Thymus (tissue), 11 donors: ENCODE results near the gene RNF187. TPM values are rescaled to one million over a fixed set of nuclear protein-coding genes. Genes with fewer than 3 reads are reported as not detected.

Experiments
- DNase-seq, 9 donors: peaks; one replicate each; pipeline ENCODE4 v3.0.0-alpha.2; 2013; ENCODE audit warnings: low spot score in 9 of 9, low read depth in 6 of 9, missing footprints in 1 of 9
- H3K27ac ChIP-seq, 2 donors: one replicate each; pipeline ENCODE4 v1.5.1; 2013; ENCODE audit warnings: control low read depth in 1 of 2, low read depth in 1 of 2, low read length in 1 of 2, mild to moderate bottlenecking in 1 of 2, moderate library complexity in 1 of 2
- H3K27me3 ChIP-seq, 2 donors: one replicate each; pipeline ENCODE4 v1.5.1; 2013; ENCODE audit warnings: low read length in 1 of 2; ENCODE audit not compliant: control insufficient read depth in 2 of 2, insufficient read depth in 1 of 2
- H3K36me3 ChIP-seq, 2 donors: one replicate each; pipeline ENCODE4 v1.5.1; 2013; ENCODE audit warnings: low read length in 1 of 2, mild to moderate bottlenecking in 1 of 2, moderate library complexity in 1 of 2; ENCODE audit not compliant: control insufficient read depth in 2 of 2, insufficient read depth in 2 of 2
- H3K4me1 ChIP-seq, 2 donors: one replicate each; pipeline ENCODE4 v1.5.1; 2013; ENCODE audit warnings: low read length in 2 of 2; ENCODE audit not compliant: control insufficient read depth in 2 of 2, insufficient read depth in 2 of 2
- H3K4me3 ChIP-seq, 2 donors: one replicate each; pipeline ENCODE4 v1.5.1; 2013; ENCODE audit warnings: low read length in 2 of 2, control low read depth in 1 of 2, mild to moderate bottlenecking in 1 of 2
- H3K9me3 ChIP-seq, 2 donors: one replicate each; pipeline ENCODE4 v1.5.1; 2013; ENCODE audit warnings: low read length in 1 of 2, mild to moderate bottlenecking in 1 of 2; ENCODE audit not compliant: control insufficient read depth in 2 of 2, insufficient read depth in 1 of 2
- WGBS: extraction: QIAGEN DNeasy Blood & Tissue Kit; methylation state at CpG from one replicate; pipeline ENCODE4 v1.1.7; 2013; 5-methylcytosine and 5-hydroxymethylcytosine counted together
- polyA plus RNA-seq: library from polyadenylated mRNA; stranded (reverse); fragments of 200-250 nt; gene quantifications from one replicate; pipeline ENCODE4 v1.2.3, GENCODE V29; 2013
- total RNA-seq: library from RNA; stranded (reverse); fragments of 120-200 nt; gene quantifications from one replicate; pipeline ENCODE4 v1.2.4, GENCODE V29; 2013
- donor health status: healthy.

The RNF187 gene
- total and polyA plus RNA-seq, 2 donors = 22.2 to 30.0 TPM

DNA sequence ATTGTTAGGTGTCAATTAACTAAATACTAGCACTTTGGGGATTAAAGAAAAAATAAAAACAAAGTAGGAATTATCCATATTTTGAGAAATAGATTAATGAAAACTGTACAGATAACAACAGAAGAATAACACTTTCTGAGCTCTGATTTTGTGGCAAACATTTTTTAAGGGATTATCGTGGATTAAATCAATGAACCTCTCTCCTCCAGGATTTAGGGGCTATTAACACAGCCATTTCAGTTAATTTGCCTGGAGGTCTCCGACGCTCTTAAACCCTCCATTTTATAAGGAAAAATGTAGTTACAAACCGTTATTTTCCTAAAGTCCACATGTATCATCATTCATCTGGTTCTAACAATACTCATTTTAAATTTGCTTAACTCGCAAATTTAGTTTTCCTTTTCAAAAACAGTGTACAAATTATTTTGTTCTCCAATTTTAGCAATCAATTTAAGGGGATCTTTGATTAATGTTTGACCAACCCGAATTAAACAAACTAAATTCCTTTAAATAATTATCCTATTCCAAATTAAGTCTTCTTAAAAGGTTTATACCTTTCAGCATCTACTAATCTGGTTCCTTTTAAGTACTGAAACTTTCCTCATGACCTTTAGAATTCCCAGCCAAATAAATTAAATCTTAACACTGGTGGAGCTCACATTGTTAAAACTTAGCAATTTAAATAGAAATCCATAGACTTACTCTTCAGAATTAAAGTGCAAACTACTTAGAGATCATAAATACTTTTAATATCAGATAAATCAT, 30.7 kb upstream of the RNF187 start:
- no peak overlapping the region for H3K27ac ChIP-seq
- H3K4me1 ChIP-seq = peaks cover 6 to 22% of the 10 kb centered on the region in 2 donors
- H3K27me3 ChIP-seq = peaks cover 15 to 74% of the 10 kb centered on the region in 2 donors
- no peaks in the 10 kb centered on the region for H3K36me3 ChIP-seq
- H3K9me3 ChIP-seq = peaks cover 1 to 7% of the 10 kb centered on the region in 2 donors
- 71% methylated on average over 6 of the region's 6 CpGs for WGBS
- H3K4me3 ChIP-seq = peak overlapping the region; percentile 38 to 53
- no peak for DNase-seq

DNA sequence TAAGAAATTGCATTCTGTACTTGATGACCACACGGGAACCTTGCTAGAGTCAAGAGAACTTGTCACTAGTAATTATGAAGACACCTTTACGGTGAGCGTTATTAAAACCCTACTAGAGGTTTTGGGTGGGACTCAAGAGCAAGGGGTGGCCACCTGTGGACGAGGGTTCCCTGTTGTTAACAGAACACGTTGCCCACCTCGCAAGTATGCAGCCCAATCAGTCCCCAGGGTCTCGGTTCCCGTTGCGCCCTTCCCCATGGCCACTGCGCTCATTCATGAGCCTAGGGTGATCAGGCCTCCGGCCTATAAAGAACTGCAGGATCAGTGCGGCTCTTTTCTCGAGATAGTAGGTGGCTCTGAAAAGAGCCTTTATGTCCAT, 30.2 kb upstream of the RNF187 start:
- Histone ChIP-seq H3K4me3 (peak overlapping the region; percentile 38 to 53), H3K36me3 (no peaks in the 10 kb centered on the region), H3K4me1 (peaks cover 6 to 22% of the 10 kb centered on the region in 2 donors), H3K27me3 (peaks cover 19 to 77% of the 10 kb centered on the region in 2 donors), H3K27ac (peak overlapping the region in 1 of 2 donors; percentile 15), H3K9me3 (peaks cover 1 to 7% of the 10 kb centered on the region in 2 donors)
- WGBS = 6% methylated on average over 13 of the region's 13 CpGs
- no peak for DNase-seq

DNA sequence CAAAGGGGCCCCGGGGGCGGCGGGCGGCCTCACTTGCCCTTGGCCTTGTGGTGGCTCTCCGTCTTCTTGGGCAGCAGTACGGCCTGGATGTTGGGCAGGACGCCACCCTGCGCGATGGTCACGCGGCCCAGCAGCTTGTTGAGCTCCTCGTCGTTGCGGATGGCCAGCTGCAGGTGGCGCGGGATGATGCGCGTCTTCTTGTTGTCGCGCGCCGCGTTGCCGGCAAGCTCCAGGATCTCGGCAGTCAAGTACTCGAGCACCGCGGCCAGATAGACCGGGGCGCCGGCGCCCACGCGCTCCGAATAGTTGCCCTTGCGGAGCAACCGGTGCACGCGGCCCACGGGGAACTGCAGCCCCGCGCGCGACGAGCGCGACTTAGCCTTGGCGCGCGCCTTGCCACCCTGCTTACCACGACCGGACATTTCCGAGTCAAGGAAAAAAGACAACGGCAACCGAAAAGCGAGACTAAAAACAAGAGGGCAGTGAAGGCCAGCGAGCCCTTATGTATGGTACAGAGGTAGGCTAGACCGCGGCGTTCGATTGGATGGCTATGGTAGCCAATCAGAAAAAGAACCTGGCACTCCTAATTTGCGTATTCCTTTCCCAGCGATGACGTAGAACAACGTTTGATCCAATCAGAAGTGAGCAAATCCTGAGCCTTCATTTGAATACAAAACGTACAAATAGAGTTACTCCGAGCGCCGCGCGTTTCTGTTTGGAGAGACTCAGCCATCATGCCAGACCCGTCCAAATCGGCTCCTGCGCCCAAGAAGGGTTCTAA, 29.6 kb upstream of the RNF187 start:
- Histone ChIP-seq H3K9me3 (peaks cover 1 to 7% of the 10 kb centered on the region in 2 donors), H3K27ac (peak overlapping the region; percentile 78 to 86), H3K4me1 (peaks cover 6 to 22% of the 10 kb centered on the region in 2 donors), H3K4me3 (peak overlapping the region; percentile 38 to 53), H3K36me3 (no peaks in the 10 kb centered on the region), H3K27me3 (peaks cover 19 to 77% of the 10 kb centered on the region in 2 donors)
- WGBS = 1% methylated on average over 74 of the region's 74 CpGs
- DNase-seq = peak; percentile 44 to 95 (median 74)

DNA sequence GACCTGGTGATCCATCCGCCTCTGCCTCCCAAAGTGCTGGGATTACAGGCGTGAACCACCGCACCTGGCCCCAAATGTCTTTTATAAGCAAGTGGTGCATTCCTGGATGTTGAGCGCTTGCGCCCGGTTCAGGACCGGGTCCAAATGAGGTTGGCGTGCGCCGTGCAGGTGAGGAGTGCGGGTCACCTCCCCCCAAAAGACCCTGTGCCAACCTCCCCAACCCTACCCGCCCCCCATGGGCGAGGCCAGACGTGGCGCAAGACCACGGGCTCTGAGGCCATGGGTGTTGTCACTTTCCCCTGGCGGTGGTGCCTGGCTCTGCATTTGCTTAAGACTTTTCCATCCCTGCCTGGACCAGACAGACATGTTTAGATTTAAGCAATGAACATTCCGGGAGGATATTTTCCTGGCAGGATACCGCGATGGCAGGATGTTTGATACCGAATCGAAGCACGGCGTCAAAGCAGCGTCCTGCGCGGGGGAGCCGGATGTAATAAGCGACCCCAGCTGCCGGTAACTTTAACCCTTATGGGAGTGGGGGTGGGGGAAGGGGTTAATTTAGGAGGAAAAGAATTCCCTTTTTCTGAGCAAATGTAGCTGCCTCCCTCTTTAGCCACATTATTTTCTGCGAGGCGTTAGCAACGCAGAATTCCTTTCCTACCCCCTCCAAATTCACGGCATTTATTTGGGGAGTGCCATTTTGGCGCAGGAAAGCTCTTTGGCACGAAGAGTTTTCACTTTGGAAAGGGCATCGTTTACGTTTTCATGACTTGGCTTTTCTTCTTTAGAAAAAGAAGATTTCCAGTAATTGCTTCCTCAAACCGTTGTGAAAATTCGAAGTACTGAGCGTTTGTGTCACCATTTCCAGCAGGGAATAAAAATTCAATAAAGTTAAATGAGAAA, 27.8 kb upstream of the RNF187 start:
- 10% methylated on average over 41 of the region's 41 CpGs for WGBS
- Histone ChIP-seq H3K36me3 (no peaks in the 10 kb centered on the region), H3K27me3 (peaks cover 23 to 86% of the 10 kb centered on the region in 2 donors), H3K27ac (peak overlapping the region in 1 of 2 donors; percentile 78), H3K4me1 (peaks cover 10 to 30% of the 10 kb centered on the region in 2 donors), H3K9me3 (peaks cover 1 to 12% of the 10 kb centered on the region in 2 donors), H3K4me3 (peak overlapping the region; percentile 38 to 53)
- DNase-seq = peak in 3 of 9 donors; percentile 25 to 61 (median 30)

DNA sequence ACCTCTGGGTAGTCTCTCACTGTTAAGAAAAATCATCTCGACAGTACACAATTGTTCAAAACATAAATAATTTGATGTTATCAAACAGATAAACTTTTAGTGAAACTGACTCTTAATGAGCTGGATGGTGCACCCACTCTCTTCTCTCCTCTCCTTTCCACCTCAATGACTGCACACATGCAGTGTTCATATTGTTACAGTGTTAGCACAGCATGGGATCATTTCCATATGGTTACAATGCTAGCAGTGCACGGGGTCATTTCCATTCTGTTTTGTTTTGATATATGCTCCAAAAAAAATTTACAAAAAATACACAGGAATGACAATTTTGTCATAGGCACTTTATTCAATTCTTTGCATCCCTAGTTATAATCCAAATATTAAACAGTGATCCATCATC, 26.4 kb upstream of the RNF187 start:
- Histone ChIP-seq H3K27ac (no peak overlapping the region), H3K36me3 (no peaks in the 10 kb centered on the region), H3K27me3 (peaks cover 26 to 91% of the 10 kb centered on the region in 2 donors), H3K4me1 (peaks cover 16 to 45% of the 10 kb centered on the region in 2 donors), H3K4me3 (no peak overlapping the region), H3K9me3 (peaks cover 2 to 15% of the 10 kb centered on the region in 2 donors)
- no peak for DNase-seq
- 95% methylated on average over 2 of the region's 2 CpGs for WGBS

DNA sequence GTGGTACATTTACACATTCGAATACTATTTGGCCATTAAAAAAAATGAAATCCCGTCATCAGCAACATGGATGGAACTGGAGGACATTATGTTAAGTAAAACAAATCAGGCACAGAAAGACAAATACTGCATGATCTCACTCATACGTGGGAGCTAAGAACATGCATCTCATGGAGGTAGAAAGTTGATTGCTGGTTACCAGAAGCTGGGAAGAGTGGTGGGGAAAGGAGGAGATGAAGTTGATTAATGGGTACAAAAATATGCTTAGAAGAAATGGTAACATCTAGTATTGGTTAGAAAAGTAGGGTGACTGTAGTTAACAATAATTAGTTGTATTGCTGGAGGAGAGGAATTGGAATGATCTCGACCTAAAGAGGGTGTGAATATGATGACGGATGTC, 24.6 kb upstream of the RNF187 start:
- DNase-seq = no peak
- WGBS = 93% methylated on average over 5 of the region's 5 CpGs
- no peak overlapping the region for H3K4me3 ChIP-seq
- H3K27me3 ChIP-seq = peaks cover 25 to 90% of the 10 kb centered on the region in 2 donors
- peaks cover 13 to 44% of the 10 kb centered on the region in 2 donors for H3K4me1 ChIP-seq
- no peak overlapping the region for H3K27ac ChIP-seq
- peaks cover 2 to 9% of the 10 kb centered on the region in 2 donors for H3K9me3 ChIP-seq
- H3K36me3 ChIP-seq = no peaks in the 10 kb centered on the region

DNA sequence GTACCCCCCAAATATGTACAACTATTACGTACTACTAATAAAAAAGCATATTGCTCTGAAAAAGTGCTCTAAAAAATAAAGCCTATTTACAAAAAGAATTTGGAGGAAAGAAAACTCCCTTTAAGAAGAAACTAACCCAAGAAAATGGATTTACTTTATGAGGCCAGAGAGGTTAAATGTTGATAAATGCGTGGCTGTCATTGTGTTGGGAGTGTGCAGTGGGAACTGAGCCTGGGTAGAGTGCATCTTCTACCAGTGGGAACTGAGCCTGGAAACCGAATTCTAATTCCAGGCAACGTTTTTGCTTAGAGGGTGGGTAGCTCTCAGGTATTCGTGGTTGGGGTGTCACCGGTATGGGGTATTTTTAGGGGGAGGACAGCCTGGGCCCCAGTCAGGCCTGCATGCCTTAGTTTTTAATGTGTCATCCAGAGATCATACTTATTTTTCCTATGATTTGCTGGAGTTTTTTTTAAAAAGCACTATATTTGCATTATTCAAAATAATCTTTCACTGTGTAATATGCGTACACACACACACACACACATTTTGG, 24.1 kb upstream of the RNF187 start:
- peaks cover 13 to 38% of the 10 kb centered on the region in 2 donors for H3K4me1 ChIP-seq
- no peak for DNase-seq
- H3K9me3 ChIP-seq = peaks cover 2 to 9% of the 10 kb centered on the region in 2 donors
- H3K27me3 ChIP-seq = peaks cover 28 to 90% of the 10 kb centered on the region in 2 donors
- 67% methylated on average over 7 of the region's 7 CpGs for WGBS
- no peaks in the 10 kb centered on the region for H3K36me3 ChIP-seq
- no peak overlapping the region for H3K27ac ChIP-seq
- peak overlapping the region; percentile 40 to 52 for H3K4me3 ChIP-seq
